Measurements from ENCODE around the gene ZFP69B. TPM values are rescaled to one million over a fixed set of nuclear protein-coding genes. Genes with fewer than 3 reads are reported as not detected.

Gene ZFP69B
- total RNA-seq, 1 experiment from 2014 or later = 1.2 TPM

- Mint-ChIP-seq H3K27ac (ENCODE audit: unreplicated experiment) (no peak overlapping the region), H3K4me3 (ENCODE audit: unreplicated experiment) (peak overlapping the region; percentile 81), H3K27me3 (ENCODE audit: insufficient read depth, unreplicated experiment) (no peaks in the 10 kb centered on the region), H3K36me3 (ENCODE audit: insufficient read depth, unreplicated experiment) (peaks cover 12% of the 10 kb centered on the region), H3K9me3 (ENCODE audit: unreplicated experiment) (peaks cover 22% of the 10 kb centered on the region), H3K4me1 (ENCODE audit: low read depth, unreplicated experiment) (no peaks in the 10 kb centered on the region)
- Histone ChIP-seq H3K4me1 (no peaks in the 10 kb centered on the region), H3K36me3 (ENCODE audit: control insufficient read depth, insufficient read depth, low read length) (no peaks in the 10 kb centered on the region), H3K9me3 (peaks cover 8% of the 10 kb centered on the region; the same call in 1 of the 2 replicates), H3K4me3 (ENCODE audit: low read depth, low read length) (peak overlapping the region; percentile 61), H3K27me3 (replicated peaks; ENCODE audit: control insufficient read depth, insufficient read depth, low read length) (no peaks in the 10 kb centered on the region)
- intact Hi-C loops (cut with micrococcal nuclease; ENCODE audit: unreplicated experiment) = no loop called here
- ChIA-PET POLR2A (interaction anchor here (1.4 kb wide), 1 partner anchor 27 kb away, joined by 4 read pairs; the partner anchor contains the start of gene ZFP69B), CTCF (no interaction called here)
- DNase-seq = peak in 1 of 2 experiments; percentile 1
- BruUV-seq (replicated peaks) = no TSS peak
- TF ChIP-seq, protein P1, sequence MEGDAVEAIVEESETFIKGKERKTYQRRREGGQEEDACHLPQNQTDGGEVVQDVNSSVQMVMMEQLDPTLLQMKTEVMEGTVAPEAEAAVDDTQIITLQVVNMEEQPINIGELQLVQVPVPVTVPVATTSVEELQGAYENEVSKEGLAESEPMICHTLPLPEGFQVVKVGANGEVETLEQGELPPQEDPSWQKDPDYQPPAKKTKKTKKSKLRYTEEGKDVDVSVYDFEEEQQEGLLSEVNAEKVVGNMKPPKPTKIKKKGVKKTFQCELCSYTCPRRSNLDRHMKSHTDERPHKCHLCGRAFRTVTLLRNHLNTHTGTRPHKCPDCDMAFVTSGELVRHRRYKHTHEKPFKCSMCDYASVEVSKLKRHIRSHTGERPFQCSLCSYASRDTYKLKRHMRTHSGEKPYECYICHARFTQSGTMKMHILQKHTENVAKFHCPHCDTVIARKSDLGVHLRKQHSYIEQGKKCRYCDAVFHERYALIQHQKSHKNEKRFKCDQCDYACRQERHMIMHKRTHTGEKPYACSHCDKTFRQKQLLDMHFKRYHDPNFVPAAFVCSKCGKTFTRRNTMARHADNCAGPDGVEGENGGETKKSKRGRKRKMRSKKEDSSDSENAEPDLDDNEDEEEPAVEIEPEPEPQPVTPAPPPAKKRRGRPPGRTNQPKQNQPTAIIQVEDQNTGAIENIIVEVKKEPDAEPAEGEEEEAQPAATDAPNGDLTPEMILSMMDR (IDR thresholded peaks at IDR 0.05; ENCODE audit: insufficient read depth in 1 of 2, low read depth in 1 of 2, low read length in 1 of 2, severe bottlenecking in 1 of 2, unreplicated experiment in 1 of 2) = no peak
These were observed 27.4 kb downstream of the ZFP69B start for GRCh38 chr1:40477678-40478053.

DNA sequence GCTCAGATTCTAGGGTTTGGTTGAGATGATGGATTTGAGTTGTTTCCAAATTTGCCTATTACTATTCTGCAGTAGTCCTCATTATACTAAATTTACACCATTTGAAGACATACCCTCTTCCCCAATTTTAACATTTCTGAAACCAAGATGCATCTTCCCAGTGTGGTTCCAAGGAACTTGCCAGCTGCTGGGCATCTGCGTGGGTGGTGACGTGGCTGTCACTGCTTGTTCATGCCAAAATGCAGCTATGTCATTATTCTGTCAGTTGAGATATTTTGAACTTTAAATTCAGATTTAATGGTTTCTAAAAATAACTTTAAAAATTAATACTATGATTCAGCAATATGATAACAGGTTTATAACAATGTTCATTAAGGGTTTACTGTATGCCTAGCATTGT is 28.0 kb downstream of the ZFP69B start:
- no peak overlapping the region for H3K4me3 ChIP-seq (ENCODE audit: low read depth, low read length)
- TF ChIP-seq, protein P1 (IDR thresholded peaks at IDR 0.05; ENCODE audit: insufficient read depth in 1 of 2, low read depth in 1 of 2, low read length in 1 of 2, severe bottlenecking in 1 of 2, unreplicated experiment in 1 of 2) = no peak
- no peaks in the 10 kb centered on the region for H3K36me3 ChIP-seq (ENCODE audit: control insufficient read depth, insufficient read depth, low read length)
- H3K27ac Mint-ChIP-seq (ENCODE audit: unreplicated experiment) = no peak overlapping the region
- ChIA-PET CTCF (no interaction called here), POLR2A (no interaction called here)
- peak overlapping the region; percentile 81 for H3K4me3 Mint-ChIP-seq (ENCODE audit: unreplicated experiment)
- H3K27me3 ChIP-seq (replicated peaks; ENCODE audit: control insufficient read depth, insufficient read depth, low read length) = no peaks in the 10 kb centered on the region
- DNase-seq = no peak
- intact Hi-C loops (cut with micrococcal nuclease; ENCODE audit: unreplicated experiment) = no loop called here
- H3K9me3 ChIP-seq = peaks cover 8% of the 10 kb centered on the region; the same call in 1 of the 2 replicates
- no peaks in the 10 kb centered on the region for H3K4me1 ChIP-seq
- no TSS peak for BruUV-seq (replicated peaks)
- H3K27me3 Mint-ChIP-seq (ENCODE audit: insufficient read depth, unreplicated experiment) = no peaks in the 10 kb centered on the region
- H3K4me1 Mint-ChIP-seq (ENCODE audit: low read depth, unreplicated experiment) = no peaks in the 10 kb centered on the region
- peaks cover 16% of the 10 kb centered on the region for H3K9me3 Mint-ChIP-seq (ENCODE audit: unreplicated experiment)
- H3K36me3 Mint-ChIP-seq (ENCODE audit: insufficient read depth, unreplicated experiment) = peaks cover 12% of the 10 kb centered on the region

- Histone ChIP-seq H3K9me3 (peaks cover 8% of the 10 kb centered on the region; the same call in 1 of the 2 replicates), H3K4me1 (no peaks in the 10 kb centered on the region), H3K4me3 (ENCODE audit: low read depth, low read length) (no peak overlapping the region), H3K27me3 (replicated peaks; ENCODE audit: control insufficient read depth, insufficient read depth, low read length) (no peaks in the 10 kb centered on the region), H3K36me3 (ENCODE audit: control insufficient read depth, insufficient read depth, low read length) (no peaks in the 10 kb centered on the region)
- DNase-seq = no peak
- H3K27ac Mint-ChIP-seq (ENCODE audit: unreplicated experiment) = no peak overlapping the region
- TF ChIP-seq, protein P1 (IDR thresholded peaks at IDR 0.05; ENCODE audit: insufficient read depth in 1 of 2, low read depth in 1 of 2, low read length in 1 of 2, severe bottlenecking in 1 of 2, unreplicated experiment in 1 of 2) = no peak
- peaks cover 12% of the 10 kb centered on the region for H3K36me3 Mint-ChIP-seq (ENCODE audit: insufficient read depth, unreplicated experiment)
- H3K9me3 Mint-ChIP-seq (ENCODE audit: unreplicated experiment) = peaks cover 10% of the 10 kb centered on the region
- H3K4me1 Mint-ChIP-seq (ENCODE audit: low read depth, unreplicated experiment) = no peaks in the 10 kb centered on the region
- intact Hi-C loops (cut with micrococcal nuclease; ENCODE audit: unreplicated experiment) = no loop called here
- H3K4me3 Mint-ChIP-seq (ENCODE audit: unreplicated experiment) = no peak overlapping the region
- POLR2A ChIA-PET = no interaction called here
- CTCF ChIA-PET = no interaction called here
- H3K27me3 Mint-ChIP-seq (ENCODE audit: insufficient read depth, unreplicated experiment) = no peaks in the 10 kb centered on the region
- BruUV-seq (replicated peaks) = no TSS peak
These were observed 28.9 kb downstream of the ZFP69B start for GRCh38 chr1:40479156-40479555.

All from Caco-2 (cell line).